ENCODE measurements around the gene SRMS. TPM values are rescaled to one million over a fixed set of nuclear protein-coding genes. Genes with fewer than 3 reads are reported as not detected.

The SRMS gene
- total and polyA plus RNA-seq, 2 of the 13 experiments (the other 11 are each of a cell fraction or from before 2014, with no cell fraction given), result not detected

GRCh38 chr20:63536997-63537524 lies 10.5 kb downstream of the SRMS start, which contains the start of gene PTK6 (continued):
- TF ChIP-seq CTCF (CRISPR knock-in tag; IDR thresholded peaks at IDR 0.05) (0 out of 2 replicates have a peak, but pooled peaks have one; percentile 2), ZNF441 (CRISPR knock-in tag; IDR thresholded peaks at IDR 0.05; ENCODE audit: borderline replicate concordance) (no peak), ZNF546 (CRISPR knock-in tag; conservative IDR thresholded peaks at IDR 0.05) (no peak), THRA (CRISPR knock-in tag; IDR thresholded peaks at IDR 0.05; ENCODE audit: borderline replicate concordance) (no peak), BCL3 (CRISPR knock-in tag; IDR thresholded peaks at IDR 0.05) (peak; percentile 18; the same call in 1 of the 2 replicates), MLX (CRISPR knock-in tag; IDR thresholded peaks at IDR 0.05) (no peak), ATF7 (IDR thresholded peaks at IDR 0.05) (no peak), ATF7 (CRISPR knock-in tag; IDR thresholded peaks at IDR 0.05) (0 out of 2 replicates have a peak, but pooled peaks have one; percentile 8), ZNF547 (CRISPR knock-in tag; IDR thresholded peaks at IDR 0.05) (0 out of 2 replicates have a peak, but pooled peaks have one; percentile 3), NFIC (IDR thresholded peaks at IDR 0.05; ENCODE audit: low read length) (no peak), ZBTB38 (CRISPR knock-in tag; IDR thresholded peaks at IDR 0.05) (peak; percentile 57; the same call in 1 of the 2 replicates), GFI1 (CRISPR knock-in tag; IDR thresholded peaks at IDR 0.05; ENCODE audit: borderline replicate concordance) (no peak), ZNF572 (CRISPR knock-in tag; IDR thresholded peaks at IDR 0.05) (0 out of 2 replicates have a peak, but pooled peaks have one; percentile 40), ARID5B (CRISPR knock-in tag; IDR thresholded peaks at IDR 0.05) (no peak), MED8 (CRISPR knock-in tag; IDR thresholded peaks at IDR 0.05; ENCODE audit: insufficient replicate concordance) (peak; percentile 32), SYNCRIP (IDR thresholded peaks at IDR 0.05; ENCODE audit: insufficient read depth, low read depth, low read length) (no peak), ZNF276 (CRISPR knock-in tag; IDR thresholded peaks at IDR 0.05; ENCODE audit: low read depth) (no peak), FOXP1 (IDR thresholded peaks at IDR 0.05) (no peak), FOXP1 (CRISPR knock-in tag; IDR thresholded peaks at IDR 0.05) (no peak), ZNF773 (CRISPR knock-in tag; IDR thresholded peaks at IDR 0.05; ENCODE audit: borderline replicate concordance) (no peak)
